AG04449 (cell line): ENCODE results near the gene JPH4.

ENCODE experiments used
- CTCF ChIA-PET: fragments of 350-600 bp; formaldehyde crosslinking; extraction: SDS; loops from one replicate; lab custom pipeline; 2021; ENCODE audit warnings: antibody characterized with exemption; lab: Yijun Ruan, JAX
- POLR2A ChIA-PET: fragments of 400-600, 350-600 bp; formaldehyde crosslinking; extraction: SDS; loops from one replicate; lab custom pipeline; 2020; ENCODE audit warnings: antibody characterized with exemption, inconsistent platforms; lab: Yijun Ruan, JAX
- DNase-seq: peaks from one replicate; pipeline ENCODE4 v3.0.0-alpha.2; 2010; ENCODE audit warnings: low read depth, low spot score
- H3K4me3 ChIP-seq: 2 replicates; pipeline ENCODE4 v1.5.1; 2011; ENCODE audit warnings: low read depth, mild to moderate bottlenecking, control low read depth, low read length
- TF ChIP-seq, protein P1 (sequence below): IDR thresholded peaks from one replicate; pipeline ENCODE4 v1.5.1; 2011; ENCODE audit warnings: mild to moderate bottlenecking, moderate library complexity, low read length, control low read depth, inconsistent platforms; ENCODE audit not compliant: insufficient read depth; ENCODE audit errors: missing control alignments

The JPH4 gene

GRCh38 chr14:23578560-23579310 lies at the start of gene JPH4:
JPH4 (minus strand) TSS chr14:23578790; CDS start chr14:23577453, 1,337 bp downstream.
- no peak within 1 kb of the TSS for H3K4me3 ChIP-seq

GRCh38 chr14:23627961-23628360 lies 49.4 kb upstream of the JPH4 start:
- ChIA-PET POLR2A (no interaction called here), CTCF (interaction anchor here (1.0 to 2.2 kb wide), 4 partner anchors 10 to 282 kb away, joined by 3 to 7 read pairs (median 4); no protein-coding TSS in a partner anchor)

More at GRCh38 chr14:23578560-23579310, at the start of gene JPH4:
- ChIA-PET POLR2A (no interaction called here), CTCF (interaction anchor here (1.3 kb wide), 1 partner anchor 10 kb away, joined by 4 read pairs; no protein-coding TSS in a partner anchor)
- TF ChIP-seq, protein P1, sequence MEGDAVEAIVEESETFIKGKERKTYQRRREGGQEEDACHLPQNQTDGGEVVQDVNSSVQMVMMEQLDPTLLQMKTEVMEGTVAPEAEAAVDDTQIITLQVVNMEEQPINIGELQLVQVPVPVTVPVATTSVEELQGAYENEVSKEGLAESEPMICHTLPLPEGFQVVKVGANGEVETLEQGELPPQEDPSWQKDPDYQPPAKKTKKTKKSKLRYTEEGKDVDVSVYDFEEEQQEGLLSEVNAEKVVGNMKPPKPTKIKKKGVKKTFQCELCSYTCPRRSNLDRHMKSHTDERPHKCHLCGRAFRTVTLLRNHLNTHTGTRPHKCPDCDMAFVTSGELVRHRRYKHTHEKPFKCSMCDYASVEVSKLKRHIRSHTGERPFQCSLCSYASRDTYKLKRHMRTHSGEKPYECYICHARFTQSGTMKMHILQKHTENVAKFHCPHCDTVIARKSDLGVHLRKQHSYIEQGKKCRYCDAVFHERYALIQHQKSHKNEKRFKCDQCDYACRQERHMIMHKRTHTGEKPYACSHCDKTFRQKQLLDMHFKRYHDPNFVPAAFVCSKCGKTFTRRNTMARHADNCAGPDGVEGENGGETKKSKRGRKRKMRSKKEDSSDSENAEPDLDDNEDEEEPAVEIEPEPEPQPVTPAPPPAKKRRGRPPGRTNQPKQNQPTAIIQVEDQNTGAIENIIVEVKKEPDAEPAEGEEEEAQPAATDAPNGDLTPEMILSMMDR, result no peak
- no peak for DNase-seq

DNA sequence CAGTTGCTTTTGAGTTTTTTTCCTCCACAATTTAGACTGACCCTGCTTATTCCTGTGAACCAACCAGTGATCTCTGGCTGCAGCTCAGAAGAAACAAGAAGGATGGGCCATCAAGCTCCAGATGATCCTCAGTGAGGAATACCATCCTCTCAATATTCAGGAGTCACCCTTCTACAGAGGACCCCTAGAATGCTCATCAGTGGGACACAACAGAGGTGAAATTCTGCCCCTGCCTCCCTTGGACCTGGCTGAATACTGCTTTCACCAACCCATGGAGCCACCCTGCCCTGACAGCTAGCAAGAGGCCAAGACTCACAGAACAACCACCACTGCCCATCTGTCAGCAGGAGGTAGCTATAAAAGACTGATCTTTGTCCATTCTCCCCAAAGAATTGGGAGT lies 48.4 kb upstream of the JPH4 start:
- ChIA-PET POLR2A (no interaction called here), CTCF (interaction anchor here (0.9 to 2.2 kb wide), 4 partner anchors 14 to 283 kb away, joined by 3 to 7 read pairs (median 4); no protein-coding TSS in a partner anchor)
- no peak for DNase-seq
- TF ChIP-seq, protein P1, result no peak
- H3K4me3 ChIP-seq, result no peak overlapping the region

More at GRCh38 chr14:23627961-23628360, 49.4 kb upstream of the JPH4 start:
- H3K4me3 ChIP-seq, result no peak overlapping the region
- DNase-seq, result no peak
- TF ChIP-seq, protein P1, result no peak

- no peak for DNase-seq
- CTCF ChIA-PET, result no interaction called here
- POLR2A ChIA-PET, result no interaction called here
- TF ChIP-seq, protein P1, result no peak
- no peak overlapping the region for H3K4me3 ChIP-seq
Observed at GRCh38 chr14:23624830-23625404, 46.3 kb upstream of the JPH4 start.

- no peak overlapping the region for H3K4me3 ChIP-seq
- no peak for DNase-seq
- CTCF ChIA-PET, result interaction anchor here (1.2 kb wide), 1 partner anchor 8 kb away, joined by 7 read pairs; no protein-coding TSS in a partner anchor
- POLR2A ChIA-PET, result no interaction called here
- TF ChIP-seq, protein P1, result no peak
Observed at GRCh38 chr14:23623962-23624361, 45.4 kb upstream of the JPH4 start.

GRCh38 chr14:23622990-23623389 lies 44.4 kb upstream of the JPH4 start:
- TF ChIP-seq, protein P1, result no peak
- no peak overlapping the region for H3K4me3 ChIP-seq
- ChIA-PET POLR2A (no interaction called here), CTCF (interaction anchor here (1.2 to 3.9 kb wide), 2 partner anchors 9 kb away, joined by 7 to 24 read pairs; no protein-coding TSS in a partner anchor)
- no peak for DNase-seq
